ENCODE data around the gene GPS1. TPM values are rescaled to one million over a fixed set of nuclear protein-coding genes. Genes with fewer than 3 reads are reported as not detected.

The GPS1 gene
- total and polyA plus RNA-seq, 9 of the 15 experiments (the other 6 are each of a cell fraction or from before 2014, with no cell fraction given) = 3.1 to 167 (median 69.9) TPM

DNA sequence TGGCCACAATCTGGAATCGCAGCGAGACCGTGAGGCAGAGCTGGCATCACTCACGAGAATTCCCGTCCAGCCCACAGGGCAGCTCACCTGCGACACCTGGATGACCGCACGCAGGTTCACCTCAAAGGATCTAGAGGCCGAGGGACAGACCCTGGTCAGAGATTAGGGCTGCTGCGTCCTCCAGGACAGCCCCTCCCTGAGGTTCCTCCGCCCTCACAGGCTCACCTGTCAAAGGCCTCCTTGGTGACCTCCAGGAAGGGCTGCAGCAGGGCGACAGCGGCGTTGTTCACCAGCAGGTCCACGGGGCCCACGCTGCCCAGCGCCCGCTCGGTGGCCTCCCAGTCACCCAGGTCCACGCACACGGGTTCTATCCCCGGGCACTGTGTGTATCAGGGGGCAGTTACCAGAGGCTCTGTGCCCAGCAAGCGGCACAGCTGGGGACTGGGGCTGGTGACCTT lies 15.0 kb upstream of the GPS1 start:
- Histone ChIP-seq H3K9me3 (replicated peaks; ENCODE audit: control insufficient read depth, insufficient read depth, low read depth, low read length) (no peaks in the 10 kb centered on the region), H4K20me1 (replicated peaks; ENCODE audit: control insufficient read depth, insufficient read depth, low read length) (peaks cover 21% of the 10 kb centered on the region; the same call in 1 of the 2 replicates), H3K27me3 (ENCODE audit: control insufficient read depth in 2 of 2, insufficient read depth in 2 of 2, low read length in 2 of 2) (no peaks in the 10 kb centered on the region), H2AFZ (ENCODE audit: low read depth, low read length) (no peak overlapping the region), H3K9me1 (ENCODE audit: control insufficient read depth, insufficient read depth, low read length) (peaks cover 6% of the 10 kb centered on the region), H3K27ac (ENCODE audit: extremely low read depth, low read depth, low read length) (peak overlapping the region; percentile 98), H3K79me2 (ENCODE audit: control insufficient read depth, insufficient read depth, low read length) (peaks cover 41% of the 10 kb centered on the region), H3K4me2 (ENCODE audit: insufficient read depth, low read length) (peak overlapping the region; percentile 95), H3K4me3 (peak overlapping the region; percentile 97), H3K36me3 (ENCODE audit: control insufficient read depth, insufficient read depth, low read length) (peaks cover 38% of the 10 kb centered on the region; the same call in 2 of the 3 replicates), H3K4me1 (replicated peaks in 1 of 2; ENCODE audit: control insufficient read depth in 2 of 2, insufficient read depth in 2 of 2, low read length in 2 of 2) (peaks cover 29 to 73% of the 10 kb centered on the region in 2 experiments), H3K9ac (ENCODE audit: insufficient read depth in 1 of 2, low read depth in 2 of 2, low read length in 2 of 2) (peak overlapping the region; percentile 83 to 97)
- DNase-seq (ENCODE audit: extremely low read depth in 1 of 4, low spot score in 3 of 4) (peak in 1 of 4 experiments; percentile 42), ATAC-seq (no peak; the same call in 2 of the 3 replicates), FAIRE-seq (no peak)
- intact Hi-C loops (cut with micrococcal nuclease) (loop anchor here (10.0 kb wide), 1 partner anchor 308 kb away; no protein-coding TSS in a partner anchor), in situ Hi-C loops (cut with MboI) (no loop called here)
- CTCF ChIA-PET (ENCODE audit: low intra/inter-chr PET ratio) = interaction anchor here (0.7 to 2.0 kb wide), 2 partner anchors 77 to 273 kb away, joined by 4 to 14 read pairs; no protein-coding TSS in a partner anchor
- 13% methylated on average over 23 of the region's 23 CpGs for WGBS (ENCODE audit: insufficient coverage, low coverage, missing lambda C conversion rate)
- no TSS peak for BruUV-seq (replicated peaks)
- POLR2A ChIA-PET = interaction anchor here (0.6 to 6.4 kb wide), 5 partner anchors 8 to 31 kb away, joined by 3 to 51 read pairs (median 5); partner anchors contain the start of genes CENPX and LRRC45
- TF ChIP-seq SMARCA4 (IDR thresholded peaks at IDR 0.05) = no peak
- TF ChIP-seq, protein P1, sequence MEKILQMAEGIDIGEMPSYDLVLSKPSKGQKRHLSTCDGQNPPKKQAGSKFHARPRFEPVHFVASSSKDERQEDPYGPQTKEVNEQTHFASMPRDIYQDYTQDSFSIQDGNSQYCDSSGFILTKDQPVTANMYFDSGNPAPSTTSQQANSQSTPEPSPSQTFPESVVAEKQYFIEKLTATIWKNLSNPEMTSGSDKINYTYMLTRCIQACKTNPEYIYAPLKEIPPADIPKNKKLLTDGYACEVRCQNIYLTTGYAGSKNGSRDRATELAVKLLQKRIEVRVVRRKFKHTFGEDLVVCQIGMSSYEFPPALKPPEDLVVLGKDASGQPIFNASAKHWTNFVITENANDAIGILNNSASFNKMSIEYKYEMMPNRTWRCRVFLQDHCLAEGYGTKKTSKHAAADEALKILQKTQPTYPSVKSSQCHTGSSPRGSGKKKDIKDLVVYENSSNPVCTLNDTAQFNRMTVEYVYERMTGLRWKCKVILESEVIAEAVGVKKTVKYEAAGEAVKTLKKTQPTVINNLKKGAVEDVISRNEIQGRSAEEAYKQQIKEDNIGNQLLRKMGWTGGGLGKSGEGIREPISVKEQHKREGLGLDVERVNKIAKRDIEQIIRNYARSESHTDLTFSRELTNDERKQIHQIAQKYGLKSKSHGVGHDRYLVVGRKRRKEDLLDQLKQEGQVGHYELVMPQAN (IDR thresholded peaks at IDR 0.05; ENCODE audit: borderline replicate concordance) = 0 out of 2 replicates have a peak, but pooled peaks have one; percentile 23
- TF ChIP-seq RBM17 (IDR thresholded peaks at IDR 0.05; ENCODE audit: borderline replicate concordance, low read depth, low read length) = no peak
- TF ChIP-seq ZEB2 (IDR thresholded peaks at IDR 0.05) = peak; percentile 71; the same call in 1 of the 2 replicates
- TF ChIP-seq KDM5B (IDR thresholded peaks at IDR 0.05; ENCODE audit: insufficient replicate concordance, low read depth, low read length) = peak; percentile 28
- no peak for TF ChIP-seq YY1 (IDR thresholded peaks at IDR 0.05; ENCODE audit: borderline replicate concordance in 1 of 3, control insufficient read depth in 1 of 3, extremely low read depth in 1 of 3, insufficient read depth in 3 of 3, insufficient read length in 1 of 3, insufficient replicate concordance in 2 of 3, low read depth in 1 of 3, low read length in 2 of 3)
- TF ChIP-seq MYC (IDR thresholded peaks at IDR 0.05; ENCODE audit: low read depth, low read length) = no peak
- TF ChIP-seq MYC (CRISPR knock-in tag; IDR thresholded peaks at IDR 0.05; ENCODE audit: borderline replicate concordance, low read depth) = 0 out of 2 replicates have a peak, but pooled peaks have one; percentile 57
- TF ChIP-seq, protein P2, sequence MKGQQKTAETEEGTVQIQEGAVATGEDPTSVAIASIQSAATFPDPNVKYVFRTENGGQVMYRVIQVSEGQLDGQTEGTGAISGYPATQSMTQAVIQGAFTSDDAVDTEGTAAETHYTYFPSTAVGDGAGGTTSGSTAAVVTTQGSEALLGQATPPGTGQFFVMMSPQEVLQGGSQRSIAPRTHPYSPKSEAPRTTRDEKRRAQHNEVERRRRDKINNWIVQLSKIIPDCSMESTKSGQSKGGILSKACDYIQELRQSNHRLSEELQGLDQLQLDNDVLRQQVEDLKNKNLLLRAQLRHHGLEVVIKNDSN (CRISPR knock-in tag; IDR thresholded peaks at IDR 0.05) = peak; percentile 18; the same call in 1 of the 2 replicates
- TF ChIP-seq HNRNPH1 (optimal IDR thresholded peaks at IDR 0.05; ENCODE audit: low read depth, low read length) = no peak

All from K562 (cell line).